Testis (tissue), 2 donors: Measurements from ENCODE around the gene NOTO.

Experiments used
- CTCF ChIP-seq, 3 experiments: fragments of 450-650 bp in 2 of 3; fragments of 200-600 bp in 1 of 3; sonication (generic) in 1 of 3; IDR thresholded peaks; one replicate each; pipeline ENCODE4 v1.5.1; 2016 to 2019; ENCODE audit warnings: antibody characterized with exemption in 3 of 3, mild to moderate bottlenecking in 2 of 3, moderate library complexity in 1 of 3
- POLR2A ChIP-seq: fragments of 450-650 bp; IDR thresholded peaks from one replicate; pipeline ENCODE4 v1.6.1; 2017; ENCODE audit warnings: antibody characterized with exemption, mild to moderate bottlenecking, moderate library complexity

- TF ChIP-seq CTCF (IDR thresholded peaks at IDR 0.05): peak; percentile 35 to 45 (median 35)
- no peak for TF ChIP-seq POLR2A
Observed at GRCh38 chr2:73156539-73157124, 45.7 kb upstream of the NOTO start.
